BJ (cell line): Measurements from ENCODE around the gene ZSCAN1. TPM values are rescaled to one million over a fixed set of nuclear protein-coding genes. Genes with fewer than 3 reads are reported as not detected.

ENCODE experiments used
- CTCF ChIA-PET: fragments of 350-600 bp; formaldehyde crosslinking; extraction: SDS; loops from one replicate; lab custom pipeline; 2021; ENCODE audit warnings: antibody characterized with exemption, inconsistent platforms; lab: Yijun Ruan, JAX
- POLR2A ChIA-PET: fragments of 300-600 bp; sonication (Branson Sonifier 250); formaldehyde crosslinking; extraction: SDS; loops from one replicate; lab custom pipeline; 2021; ENCODE audit warnings: antibody characterized with exemption; lab: Charles Lee
- DNase-seq: peaks from one replicate; pipeline ENCODE4 v3.0.0-alpha.2; 2011; ENCODE audit warnings: low read depth
- H3K27me3 ChIP-seq: 2 replicates; pipeline ENCODE4 v1.6.0; 2011; ENCODE audit warnings: low read length; ENCODE audit not compliant: control insufficient read depth, insufficient read depth
- H3K36me3 ChIP-seq: 2 replicates; pipeline ENCODE4 v1.5.1; 2011; ENCODE audit warnings: low read length; ENCODE audit not compliant: control insufficient read depth, insufficient read depth
- H3K4me3 ChIP-seq: 2 replicates; pipeline ENCODE4 v1.5.1; 2011; ENCODE audit warnings: low read depth, mild to moderate bottlenecking, control low read depth, low read length
- CTCF ChIP-seq: IDR thresholded peaks from 2 replicates; pipeline ENCODE4 v1.5.1; 2011; ENCODE audit warnings: low read depth, mild to moderate bottlenecking, control low read depth, inconsistent platforms, low read length, moderate library complexity; ENCODE audit not compliant: insufficient read depth
- polyA plus RNA-seq: library from polyadenylated mRNA; depleted of rRNA; stranded (reverse); fragments of >200 nt; gene quantifications from 2 replicates; pipeline ENCODE4 v1.2.3, GENCODE V29; 2011

The ZSCAN1 gene
- polyA plus RNA-seq, 1 experiment, result 0.10 TPM

DNA sequence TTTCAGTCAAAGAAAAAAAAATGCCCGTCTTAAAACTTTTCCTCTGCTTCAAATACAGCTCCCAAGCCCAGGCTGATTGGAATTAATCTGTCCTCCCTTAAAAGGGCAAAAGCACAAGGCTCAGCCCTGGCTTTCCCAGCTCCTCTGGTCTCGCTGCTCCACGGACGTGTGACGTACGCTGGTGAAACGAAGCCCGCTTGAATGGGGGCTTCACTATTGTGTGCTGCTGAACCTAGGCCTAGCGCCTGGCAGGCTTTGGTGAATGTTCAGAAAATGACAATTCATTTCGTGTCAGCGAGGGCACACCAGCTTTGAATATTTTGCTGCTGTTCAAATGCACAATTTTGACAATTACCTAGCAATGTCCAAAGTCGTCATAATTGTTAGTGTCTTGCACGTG lies 24.6 kb downstream of the ZSCAN1 start:
- ChIA-PET POLR2A (no interaction called here), CTCF (no interaction called here)
- Histone ChIP-seq H3K36me3 (no peaks in the 10 kb centered on the region), H3K4me3 (no peak overlapping the region; the same call in 1 of the 2 replicates), H3K27me3 (no peaks in the 10 kb centered on the region)
- no peak for DNase-seq
- no peak for TF ChIP-seq CTCF

- H3K36me3 ChIP-seq, result no peaks in the 10 kb centered on the region
- TF ChIP-seq CTCF, result no peak
- H3K4me3 ChIP-seq, result peak within 1 kb of the TSS; percentile 60
- H3K27me3 ChIP-seq, result no peaks in the 10 kb centered on the region
- peak; percentile 35 for DNase-seq
- ChIA-PET CTCF (interaction anchor here (1.0 to 1.1 kb wide), 2 partner anchors 37 to 77 kb away, joined by 3 to 4 read pairs; no protein-coding TSS in a partner anchor), POLR2A (no interaction called here)
Observed at GRCh38 chr19:58059003-58059670, 25.3 kb downstream of the ZSCAN1 start, which contains the start of gene ZNF135. Gene ZNF135 (plus strand): TSS chr19:58059282. CDS start chr19:58060003, 721 bp downstream.

GRCh38 chr19:58059671-58060078 lies 25.9 kb downstream of the ZSCAN1 start:
- peak overlapping the region; percentile 60 for H3K4me3 ChIP-seq
- no peaks in the 10 kb centered on the region for H3K27me3 ChIP-seq
- POLR2A ChIA-PET, result no interaction called here
- H3K36me3 ChIP-seq, result no peaks in the 10 kb centered on the region
- TF ChIP-seq CTCF, result no peak
- no peak for DNase-seq
- CTCF ChIA-PET, result interaction anchor here (1.0 to 1.1 kb wide), 2 partner anchors 37 to 77 kb away, joined by 3 to 4 read pairs; no protein-coding TSS in a partner anchor

- CTCF ChIA-PET, result no interaction called here
- peak overlapping the region; percentile 60; the same call in 1 of the 2 replicates for H3K4me3 ChIP-seq
- POLR2A ChIA-PET, result no interaction called here
Observed at GRCh38 chr19:58060231-58060630, 26.4 kb downstream of the ZSCAN1 start.

More at GRCh38 chr19:58060231-58060630, 26.4 kb downstream of the ZSCAN1 start:
- no peak for TF ChIP-seq CTCF
- Histone ChIP-seq H3K36me3 (no peaks in the 10 kb centered on the region), H3K27me3 (no peaks in the 10 kb centered on the region)
- no peak for DNase-seq
